IMR-90 (cell line): ENCODE results near the gene IBA57. TPM values are rescaled to one million over a fixed set of nuclear protein-coding genes. Genes with fewer than 3 reads are reported as not detected.

Source experiments
- ATAC-seq: fragments of 200-7000 bp; cut with Tn5 transposase; 2 replicates; pipeline ENCODE4 v1.9.1; 2020; ENCODE audit warnings: low read depth, mild to moderate bottlenecking, moderate library complexity
- BruUV-seq: library from RNA; stranded (reverse); fragments of 400-500 nt; replicated peaks from 2 replicates; lab custom pipeline; 2021; lab: Mats Ljungman, UMichigan
- CTCF ChIA-PET: fragments of 300-600 bp; formaldehyde crosslinking; extraction: SDS; loops from one replicate; lab custom pipeline; 2021; ENCODE audit warnings: antibody characterized with exemption; lab: Yijun Ruan, JAX
- POLR2A ChIA-PET: fragments of 300-600 bp; sonication (Branson Sonifier 250); formaldehyde crosslinking; loops from one replicate; lab custom pipeline; 2022; ENCODE audit warnings: antibody characterized with exemption; ENCODE audit not compliant: unreplicated experiment; lab: Charles Lee
- DNase-seq: peaks from one replicate; pipeline ENCODE4 v3.0.0; 2013
- H2AFZ ChIP-seq: replicated peaks from 2 replicates; pipeline ENCODE3; 2013; ENCODE audit warnings: low read length, mild to moderate bottlenecking; ENCODE audit not compliant: poor library complexity
- H2AK5ac ChIP-seq: 2 replicates; pipeline ENCODE4 v1.6.1; 2013; ENCODE audit warnings: low read depth, low read length, inconsistent platforms
- H2AK9ac ChIP-seq: replicated peaks from 2 replicates; pipeline ENCODE3; 2013; ENCODE audit warnings: mild to moderate bottlenecking, low read depth, low read length, moderate library complexity; ENCODE audit not compliant: poor library complexity
- H2BK120ac ChIP-seq: 2 replicates; pipeline ENCODE4 v1.6.1; 2013; ENCODE audit warnings: low read depth, low read length, inconsistent platforms
- H2BK15ac ChIP-seq: 3 replicates; pipeline ENCODE4 v1.6.1; 2013; ENCODE audit warnings: low read depth, low read length, inconsistent platforms
- H2BK20ac ChIP-seq: 2 replicates; pipeline ENCODE4 v1.6.1; 2013; ENCODE audit warnings: low read depth, mild to moderate bottlenecking, inconsistent platforms, low read length, moderate library complexity
- H2BK5ac ChIP-seq: 2 replicates; pipeline ENCODE4 v1.6.1; 2013; ENCODE audit warnings: mild to moderate bottlenecking, low read depth, low read length, inconsistent platforms; ENCODE audit not compliant: poor library complexity, severe bottlenecking
- H3K14ac ChIP-seq: replicated peaks from 2 replicates; pipeline ENCODE4 v1.6.1; 2013; ENCODE audit warnings: low read depth, low read length, inconsistent platforms
- H3K18ac ChIP-seq: 2 replicates; pipeline ENCODE4 v1.6.1; 2013; ENCODE audit warnings: low read depth, low read length, control low read depth
- H3K23ac ChIP-seq: 2 replicates; pipeline ENCODE4 v1.6.1; 2013; ENCODE audit warnings: low read depth, low read length, inconsistent platforms
- H3K27ac ChIP-seq: 2 replicates; pipeline ENCODE4 v1.5.1; 2013; ENCODE audit warnings: mild to moderate bottlenecking, control low read depth, low read length; ENCODE audit not compliant: insufficient read depth
- H3K27me3 ChIP-seq: 2 replicates; pipeline ENCODE4 v1.6.1; 2013; ENCODE audit warnings: low read length; ENCODE audit not compliant: control insufficient read depth, insufficient read depth
- H3K36me3 ChIP-seq: 2 replicates; pipeline ENCODE4 v1.6.1; 2013; ENCODE audit warnings: low read length, mixed read lengths; ENCODE audit not compliant: control insufficient read depth, insufficient read depth
- H3K4ac ChIP-seq: 2 replicates; pipeline ENCODE4 v1.6.1; 2013; ENCODE audit warnings: low read depth, low read length, inconsistent platforms
- H3K4me1 ChIP-seq: 2 replicates; pipeline ENCODE4 v1.6.1; 2013; ENCODE audit warnings: low read length, mixed read lengths; ENCODE audit not compliant: control insufficient read depth, insufficient read depth
- H3K4me2 ChIP-seq: 2 replicates; pipeline ENCODE4 v1.6.1; 2013; ENCODE audit warnings: low read depth, mild to moderate bottlenecking, control low read depth, low read length, moderate library complexity
- H3K4me3 ChIP-seq: 2 replicates; pipeline ENCODE4 v1.5.1; 2013; ENCODE audit warnings: low read depth, mild to moderate bottlenecking, control low read depth, low read length, moderate library complexity; ENCODE audit not compliant: insufficient read depth
- H3K56ac ChIP-seq: 2 replicates; pipeline ENCODE4 v1.6.1; 2013; ENCODE audit warnings: low read length, inconsistent platforms; ENCODE audit not compliant: insufficient read depth; ENCODE audit errors: extremely low read depth
- H3K79me1 ChIP-seq, 2 experiments: 2 replicates each; pipeline ENCODE4 v1.6.1; 2013; ENCODE audit warnings: low read length in 2 of 2, inconsistent platforms in 1 of 2, low read depth in 1 of 2
- H3K9ac ChIP-seq: 2 replicates; pipeline ENCODE4 v1.6.1; 2013; ENCODE audit warnings: low read depth, low read length, control low read depth
- H3K9me1 ChIP-seq: 2 replicates; pipeline ENCODE4 v1.6.1; 2013; ENCODE audit warnings: low read length, inconsistent platforms; ENCODE audit not compliant: insufficient read depth
- H3K9me3 ChIP-seq: 2 replicates; pipeline ENCODE4 v1.6.1; 2013; ENCODE audit warnings: low read length; ENCODE audit not compliant: control insufficient read depth, insufficient read depth
- H4K20me1 ChIP-seq: 2 replicates; pipeline ENCODE4 v1.6.1; 2013; ENCODE audit warnings: low read length, inconsistent platforms; ENCODE audit not compliant: insufficient read depth
- H4K5ac ChIP-seq: 2 replicates; pipeline ENCODE4 v1.6.1; 2013; ENCODE audit warnings: mild to moderate bottlenecking, low read depth, low read length, control low read depth
- H4K8ac ChIP-seq, 2 experiments: 2 replicates each; pipeline ENCODE4 v1.6.1; 2013; ENCODE audit warnings: low read depth in 2 of 2, low read length in 2 of 2, control low read depth in 1 of 2, inconsistent platforms in 1 of 2
- H4K91ac ChIP-seq: 2 replicates; pipeline ENCODE4 v1.6.1; 2013; ENCODE audit warnings: low read depth, low read length, inconsistent platforms; ENCODE audit not compliant: insufficient read depth
- BHLHE40 ChIP-seq: fragments of 150-350 bp; IDR thresholded peaks from 2 replicates; pipeline ENCODE4 v1.6.1; 2016; ENCODE audit warnings: mild to moderate bottlenecking, low read depth, low read length
- CEBPB ChIP-seq: IDR thresholded peaks from 2 replicates; pipeline ENCODE4 v1.6.1; 2012; ENCODE audit warnings: low read depth, low read length, improper control_type of control experiment
- FOS ChIP-seq: fragments of 150-350 bp; IDR thresholded peaks from 2 replicates; pipeline ENCODE4 v1.6.1; 2016; ENCODE audit warnings: low read depth, low read length
- MAZ ChIP-seq: IDR thresholded peaks from 2 replicates; pipeline ENCODE4 v1.6.1; 2012; ENCODE audit warnings: low read depth, mild to moderate bottlenecking, low read length, improper control_type of control experiment, moderate library complexity, borderline replicate concordance
- MXI1 ChIP-seq: IDR thresholded peaks from 2 replicates; pipeline ENCODE4 v1.6.1; 2012; ENCODE audit warnings: low read depth, mild to moderate bottlenecking, low read length, moderate library complexity, borderline replicate concordance
- NFE2L2 ChIP-seq: fragments of 150-350 bp; IDR thresholded peaks from 2 replicates; pipeline ENCODE4 v1.6.1; 2016; ENCODE audit warnings: low read depth, mild to moderate bottlenecking, low read length
- POLR2A ChIP-seq: IDR thresholded peaks from 2 replicates; pipeline ENCODE4 v1.6.1; 2012; ENCODE audit warnings: mild to moderate bottlenecking, low read depth, low read length
- RCOR1 ChIP-seq: IDR thresholded peaks from 2 replicates; pipeline ENCODE4 v1.6.1; 2012; ENCODE audit warnings: mild to moderate bottlenecking, low read length, improper control_type of control experiment; ENCODE audit not compliant: insufficient replicate concordance
- RFX5 ChIP-seq: IDR thresholded peaks from 2 replicates; pipeline ENCODE4 v1.8.0; 2012; ENCODE audit warnings: low read depth, mild to moderate bottlenecking, low read length, moderate library complexity
- SMC3 ChIP-seq: fragments of 150-350 bp; IDR thresholded peaks from 2 replicates; pipeline ENCODE4 v1.6.1; 2016; ENCODE audit warnings: low read depth, mild to moderate bottlenecking, antibody characterized with exemption, low read length, moderate library complexity
- USF2 ChIP-seq: fragments of 150-350 bp; IDR thresholded peaks from 2 replicates; pipeline ENCODE4 v1.6.1; 2017; ENCODE audit warnings: mild to moderate bottlenecking, antibody characterized with exemption, low read length, low read depth
- WGBS, 2 experiments: methylation state at CpG; one replicate each; pipeline versions ENCODE4 v1.1.5 to v1.1.7; 2013; ENCODE audit warnings: missing lambda C conversion rate in 2 of 2; ENCODE audit not compliant: insufficient read length in 1 of 2; ENCODE audit errors: extremely low coverage in 2 of 2; 5-methylcytosine and 5-hydroxymethylcytosine counted together
- dilution Hi-C: fragments of 300-500 bp; cut with HindIII; formaldehyde crosslinking; loops from one replicate; pipeline ENCODE4 v1.14.3; 2018; ENCODE audit warnings: low sequenced_read_pairs; ENCODE audit not compliant: unreplicated experiment
- in situ Hi-C: fragments of 300-500 bp; cut with MboI; formaldehyde crosslinking; loops from 3 replicates; pipeline ENCODE4 v1.14.3; 2019; ENCODE audit warnings: low sequenced_read_pairs, inconsistent platforms, mixed read lengths
- intact Hi-C: fragments of 100-400 bp; cut with micrococcal nuclease; formaldehyde crosslinking; loops from 2 replicates; pipeline ENCODE4 v1.10.0; 2022
- polyA plus RNA-seq, 3 experiments: library from polyadenylated mRNA; depleted of rRNA; stranded (reverse); fragments of >200 nt; gene quantifications; 2 replicates each; pipeline ENCODE4 v1.2.3, GENCODE V29; 2012; ENCODE audit warnings: low replicate concordance in 1 of 3
- total RNA-seq: library from RNA; depleted of rRNA; stranded (reverse); fragments of >200 nt; gene quantifications from 2 replicates; pipeline ENCODE4 v1.2.3, GENCODE V29; 2012

Gene IBA57
- total and polyA plus RNA-seq, 2 of the 4 experiments (the other 2 are of a cell fraction), result 2.0 to 2.6 TPM

DNA sequence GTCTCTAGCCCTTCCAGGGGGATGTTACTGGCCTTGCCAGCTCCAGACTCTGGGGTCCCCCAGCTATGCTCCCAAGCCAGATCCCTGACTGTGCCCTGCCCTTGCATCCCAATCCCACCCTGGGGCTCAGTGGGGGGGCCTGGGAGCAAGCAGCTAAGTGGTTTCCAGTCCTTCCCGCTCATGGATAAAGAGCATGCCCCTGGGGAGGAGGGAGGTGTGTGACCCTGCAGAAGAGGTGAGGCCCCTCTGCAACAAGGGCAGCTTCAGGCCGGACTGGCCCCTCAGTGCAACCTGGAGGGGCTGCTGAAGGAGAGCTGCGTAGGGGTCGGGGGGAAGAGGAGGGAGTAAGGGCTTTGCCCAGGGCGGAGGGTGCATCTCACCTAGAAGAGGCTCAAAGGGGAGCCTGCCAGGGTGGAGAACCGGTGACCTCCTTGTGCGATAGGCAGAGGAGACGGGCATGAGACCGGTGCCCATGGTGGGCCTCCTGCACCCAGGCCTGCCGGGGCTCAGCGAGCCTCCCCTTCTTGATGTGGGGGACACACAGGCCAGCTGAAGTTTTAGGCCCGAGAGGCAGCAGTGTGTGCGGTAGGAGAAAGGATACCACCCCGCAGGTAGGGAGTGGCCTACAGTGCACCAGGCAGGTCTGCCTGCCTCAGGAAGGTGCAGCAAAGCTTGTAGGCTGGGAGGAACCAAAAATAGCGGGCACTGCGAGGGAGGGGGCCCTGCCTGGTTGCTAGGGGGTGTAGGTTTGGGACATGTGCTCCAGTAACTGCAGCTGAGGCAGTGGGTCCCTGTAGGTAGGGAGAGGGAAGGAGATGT is 45.3 kb downstream of the IBA57 start:
- Histone ChIP-seq H3K9me1 (peaks cover 4% of the 10 kb centered on the region; the same call in 1 of the 2 replicates), H2BK5ac (no peak overlapping the region), H3K23ac (no peak overlapping the region), H3K18ac (no peak overlapping the region), H2BK15ac (no peak overlapping the region), H3K9ac (no peak overlapping the region), H3K4me1 (peaks cover 10% of the 10 kb centered on the region; the same call in 1 of the 2 replicates), H3K56ac (no peak overlapping the region), H2BK20ac (no peak overlapping the region), H4K8ac (no peak overlapping the region), H2AK5ac (no peak overlapping the region), H3K79me1 (peaks cover 0 to 11% of the 10 kb centered on the region in 2 experiments; a peak in 2 of 4 replicates), H3K27ac (no peak overlapping the region), H2BK120ac (no peak overlapping the region), H3K4me3 (no peak overlapping the region), H3K27me3 (no peaks in the 10 kb centered on the region; the same call in 1 of the 2 replicates), H4K91ac (no peak overlapping the region), H3K4ac (no peak overlapping the region), H3K4me2 (no peak overlapping the region), H3K9me3 (no peaks in the 10 kb centered on the region), H4K5ac (no peak overlapping the region), H3K36me3 (no peaks in the 10 kb centered on the region; the same call in 1 of the 2 replicates), H2AK9ac (no peak overlapping the region), H3K14ac (no peak overlapping the region), H4K20me1 (peaks cover 5% of the 10 kb centered on the region; the same call in 1 of the 2 replicates), H2AFZ (no peak overlapping the region)
- in situ Hi-C loops, result no loop called here
- 80% methylated on average over 6 of the region's 16 CpGs; no CpG with 5 or more reads in 1 of the 2 experiments for WGBS, 2 experiments
- DNase-seq (no peak), ATAC-seq (no peak)
- BruUV-seq, result no TSS peak
- intact Hi-C loops, result loop anchor here (5.0 kb wide), 1 partner anchor 246 kb away; a partner anchor contains a TSS
- POLR2A ChIA-PET, result no interaction called here
- TF ChIP-seq SMC3 (no peak), MAZ (no peak), NFE2L2 (no peak), CEBPB (no peak), FOS (no peak), RFX5 (no peak), RCOR1 (no peak), USF2 (no peak), POLR2A (no peak), BHLHE40 (no peak), MXI1 (no peak)
- CTCF ChIA-PET, result no interaction called here
- dilution Hi-C loops, result no loop called here
